Stimulated activated CD8-positive, alpha-beta memory T cell treated with anti-CD3 and anti-CD28 coated beads, Interleukin-7, amount 100 ng/mL, for 24 hours (primary cell): ENCODE data around the gene ABCD1.

Experiments
- DNase-seq: peaks from one replicate; pipeline ENCODE4 v3.0.0-alpha.2; 2020; ENCODE audit warnings: low read depth

The ABCD1 gene

GRCh38 chrX:153762626-153763173 is 38.0 kb downstream of the ABCD1 start:
- no peak for DNase-seq

- DNase-seq = no peak
Measured at GRCh38 chrX:153763298-153763932, 38.8 kb downstream of the ABCD1 start.

DNA sequence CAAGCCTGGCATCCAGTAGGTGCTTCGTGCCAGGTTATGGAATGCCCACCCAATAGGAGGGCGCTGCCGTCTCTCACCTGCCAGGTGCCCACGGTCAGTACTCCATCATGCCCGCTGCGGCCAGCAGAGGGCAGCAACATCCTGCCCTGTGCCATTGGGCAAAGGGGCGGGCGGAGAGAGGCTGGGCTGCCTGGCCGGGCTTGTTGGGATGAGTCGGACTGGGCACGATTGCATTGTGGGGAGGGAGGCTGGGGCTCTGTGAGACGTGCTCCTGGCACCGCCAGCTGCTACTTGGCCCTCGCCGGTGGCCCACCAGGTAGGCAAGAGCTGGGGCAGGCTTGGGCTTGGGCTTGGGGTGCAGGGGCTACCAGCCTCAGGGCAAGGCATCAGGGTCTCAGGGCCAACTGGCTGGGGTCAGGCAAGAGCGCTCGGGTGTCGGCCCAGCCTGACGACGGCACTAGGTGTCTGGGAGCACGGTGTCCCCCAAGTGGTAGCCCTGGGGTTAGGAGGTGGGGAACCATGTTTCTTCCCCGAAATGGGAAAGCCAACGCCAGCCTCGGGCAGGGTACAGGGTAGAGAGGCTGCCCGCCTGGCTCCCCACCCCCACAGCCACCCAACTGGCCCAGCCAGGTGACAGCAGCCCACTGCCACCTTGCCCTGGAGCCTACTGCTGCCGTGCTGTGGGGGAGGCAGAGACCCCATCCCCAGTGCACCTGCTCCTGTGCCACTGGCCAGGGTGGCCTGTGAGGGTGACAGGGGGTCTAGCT is 39.5 kb downstream of the ABCD1 start, which contains the start of gene PLXNB3:
TSS of gene PLXNB3 (plus strand) at position 261 of the 767 bp plus-strand sequence. CDS start 1,287 bp downstream, outside the sequence.
- peak; percentile 42 for DNase-seq

DNA sequence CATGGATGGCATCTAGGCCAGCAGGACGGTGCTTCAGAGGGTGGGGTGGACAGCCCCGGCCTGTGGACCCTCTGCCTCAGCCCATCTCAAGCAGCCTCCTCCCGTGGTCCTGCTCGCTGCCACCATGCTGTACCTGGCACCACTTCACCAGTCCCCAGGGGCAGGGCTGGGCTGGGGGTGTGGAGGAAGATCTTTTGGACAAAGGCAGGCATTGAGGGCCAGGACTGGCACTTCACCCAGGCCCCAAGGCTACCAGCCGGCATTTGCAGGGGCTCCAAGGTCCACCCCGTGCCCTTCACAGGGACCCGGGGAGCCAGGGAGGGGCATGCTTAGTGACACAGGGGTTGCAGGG is 40.1 kb downstream of the ABCD1 start:
- DNase-seq = no peak

DNA sequence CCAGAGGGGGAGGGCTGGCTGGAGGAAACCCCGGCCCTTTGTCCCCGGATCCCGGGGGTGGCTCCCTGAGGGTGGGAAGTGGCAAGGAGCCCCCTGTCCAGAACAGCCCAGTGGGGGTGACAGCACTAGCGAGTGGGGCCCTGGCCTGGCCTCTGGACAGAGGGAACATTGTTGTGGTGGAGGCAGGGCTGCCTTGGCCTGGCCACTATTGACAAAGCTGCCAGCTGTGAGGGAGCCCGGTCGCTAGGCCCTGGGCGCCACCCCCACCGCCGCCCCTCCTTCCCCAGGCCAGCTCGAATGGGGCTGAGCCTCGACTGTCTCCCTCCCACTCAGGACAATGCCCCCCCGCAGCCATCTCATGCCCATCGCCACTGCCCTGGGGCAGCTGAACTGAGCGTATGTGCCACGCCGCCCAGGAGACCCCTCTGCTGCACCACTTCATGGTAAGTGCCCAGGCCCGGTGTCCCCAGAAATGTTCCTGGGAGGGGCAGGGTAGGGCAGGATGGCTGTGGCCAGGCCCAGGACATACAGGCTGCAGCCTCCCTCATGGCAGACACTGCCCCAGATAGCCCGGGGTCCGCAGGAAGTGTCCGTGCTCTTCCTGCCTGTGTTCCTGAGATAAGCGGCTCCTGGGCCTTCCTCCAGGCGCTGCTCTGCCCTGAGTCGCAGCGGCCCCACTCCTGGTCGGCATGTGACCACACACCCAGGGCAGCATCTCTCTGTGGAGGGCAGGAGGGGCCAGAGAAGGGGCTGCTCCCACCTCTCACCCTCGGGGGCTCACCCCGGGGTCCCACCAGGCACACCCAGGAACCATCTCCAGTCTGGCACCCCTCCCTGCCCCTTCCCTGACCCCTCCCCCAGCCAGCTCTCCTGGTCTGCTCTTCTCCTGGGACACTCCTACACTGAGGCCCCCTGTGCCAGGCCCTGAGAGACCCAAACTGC is 40.8 kb downstream of the ABCD1 start:
- DNase-seq = no peak

- peak; percentile 13 for DNase-seq
Measured at GRCh38 chrX:153766098-153766817, 41.6 kb downstream of the ABCD1 start.

DNA sequence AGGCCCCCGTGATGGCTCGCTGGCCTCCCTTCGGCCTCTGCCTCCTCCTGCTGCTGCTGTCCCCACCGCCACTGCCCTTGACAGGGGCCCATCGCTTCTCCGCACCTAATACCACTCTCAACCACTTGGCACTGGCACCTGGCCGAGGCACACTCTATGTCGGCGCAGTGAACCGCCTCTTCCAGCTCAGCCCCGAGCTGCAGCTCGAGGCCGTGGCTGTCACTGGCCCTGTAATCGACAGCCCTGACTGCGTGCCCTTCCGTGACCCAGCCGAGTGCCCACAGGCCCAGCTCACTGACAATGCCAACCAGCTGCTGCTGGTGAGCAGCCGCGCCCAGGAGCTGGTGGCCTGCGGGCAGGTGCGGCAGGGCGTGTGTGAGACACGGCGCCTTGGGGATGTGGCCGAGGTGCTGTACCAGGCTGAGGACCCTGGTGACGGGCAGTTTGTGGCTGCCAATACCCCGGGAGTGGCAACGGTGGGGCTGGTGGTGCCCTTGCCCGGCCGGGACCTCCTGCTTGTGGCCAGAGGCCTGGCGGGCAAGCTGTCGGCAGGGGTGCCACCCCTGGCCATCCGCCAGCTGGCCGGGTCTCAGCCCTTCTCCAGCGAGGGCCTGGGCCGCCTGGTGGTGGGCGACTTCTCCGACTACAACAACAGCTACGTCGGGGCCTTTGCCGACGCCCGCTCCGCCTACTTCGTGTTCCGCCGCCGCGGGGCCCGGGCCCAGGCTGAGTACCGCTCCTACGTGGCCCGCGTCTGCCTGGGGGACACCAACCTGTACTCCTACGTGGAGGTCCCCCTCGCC is 42.4 kb downstream of the ABCD1 start:
- no peak for DNase-seq

- DNase-seq = no peak
Measured at GRCh38 chrX:153767674-153768055, 43.0 kb downstream of the ABCD1 start.

DNA sequence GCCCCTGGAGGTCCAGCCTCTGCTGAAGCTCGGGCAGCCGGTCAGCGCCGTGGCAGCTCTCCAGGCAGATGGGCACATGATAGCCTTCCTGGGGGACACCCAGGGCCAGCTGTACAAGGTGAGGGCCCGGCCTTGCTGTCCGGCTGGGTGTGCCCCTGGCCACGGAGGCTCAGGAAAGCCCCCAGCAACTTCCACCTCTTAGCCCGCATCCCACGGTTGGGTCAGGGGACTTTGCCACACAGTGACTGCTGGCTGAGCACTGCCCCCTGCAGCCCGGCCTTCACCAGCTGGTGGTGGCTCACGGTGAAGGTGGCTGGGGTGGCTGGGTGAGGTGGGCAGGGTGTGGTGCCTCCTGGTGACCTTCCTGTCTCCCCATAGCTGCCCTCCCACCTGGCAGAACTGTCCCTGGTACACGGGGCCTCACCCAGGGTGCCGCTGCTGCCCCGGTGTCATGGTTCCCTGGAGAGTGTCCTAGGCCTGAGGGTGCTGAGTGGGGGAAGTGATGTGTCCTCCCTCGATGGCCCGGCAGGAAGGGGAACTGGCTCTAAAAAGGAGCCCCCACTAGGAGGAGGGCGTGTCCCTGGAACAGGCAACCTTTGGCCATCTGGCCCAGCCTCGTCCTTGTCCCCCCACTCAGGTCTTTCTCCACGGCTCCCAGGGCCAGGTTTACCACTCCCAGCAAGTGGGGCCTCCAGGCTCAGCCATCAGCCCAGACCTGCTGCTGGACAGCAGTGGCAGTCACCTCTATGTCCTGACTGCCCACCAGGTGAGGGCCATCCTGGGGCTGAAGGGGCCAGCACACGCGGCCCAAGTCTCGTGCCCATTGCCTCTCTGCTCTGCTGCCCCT is 43.9 kb downstream of the ABCD1 start:
- no peak for DNase-seq

DNA sequence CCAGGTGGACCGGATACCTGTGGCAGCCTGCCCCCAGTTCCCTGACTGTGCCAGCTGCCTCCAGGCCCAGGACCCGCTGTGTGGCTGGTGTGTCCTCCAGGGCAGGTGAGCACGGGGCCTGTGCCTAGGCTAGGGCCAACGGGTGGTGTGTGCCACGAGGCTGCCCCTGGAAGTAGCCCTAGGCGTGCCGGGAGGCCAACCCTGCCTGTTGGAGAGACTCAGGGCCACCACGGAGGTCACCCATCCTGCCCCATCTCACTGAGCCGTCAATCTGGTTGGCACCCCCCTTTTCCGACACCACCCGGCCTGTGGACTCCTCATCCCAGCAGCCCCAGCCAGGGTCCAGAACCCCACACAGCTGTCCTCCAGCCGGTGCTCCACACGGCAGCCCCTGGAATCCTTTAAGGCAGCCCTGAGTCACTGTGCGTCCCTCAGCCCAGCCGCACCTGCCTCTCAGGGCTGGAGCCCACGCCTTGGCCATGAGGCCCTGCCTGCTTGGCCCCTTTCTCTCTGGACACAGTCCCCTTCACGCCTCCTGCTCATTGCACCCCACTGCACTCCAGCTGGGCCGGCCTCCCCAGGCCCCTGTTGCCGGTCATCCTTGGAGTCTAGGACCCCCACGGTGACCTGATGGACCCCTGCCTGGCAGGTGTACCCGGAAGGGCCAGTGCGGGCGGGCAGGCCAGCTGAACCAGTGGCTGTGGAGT is 44.7 kb downstream of the ABCD1 start:
- DNase-seq = no peak

DNA sequence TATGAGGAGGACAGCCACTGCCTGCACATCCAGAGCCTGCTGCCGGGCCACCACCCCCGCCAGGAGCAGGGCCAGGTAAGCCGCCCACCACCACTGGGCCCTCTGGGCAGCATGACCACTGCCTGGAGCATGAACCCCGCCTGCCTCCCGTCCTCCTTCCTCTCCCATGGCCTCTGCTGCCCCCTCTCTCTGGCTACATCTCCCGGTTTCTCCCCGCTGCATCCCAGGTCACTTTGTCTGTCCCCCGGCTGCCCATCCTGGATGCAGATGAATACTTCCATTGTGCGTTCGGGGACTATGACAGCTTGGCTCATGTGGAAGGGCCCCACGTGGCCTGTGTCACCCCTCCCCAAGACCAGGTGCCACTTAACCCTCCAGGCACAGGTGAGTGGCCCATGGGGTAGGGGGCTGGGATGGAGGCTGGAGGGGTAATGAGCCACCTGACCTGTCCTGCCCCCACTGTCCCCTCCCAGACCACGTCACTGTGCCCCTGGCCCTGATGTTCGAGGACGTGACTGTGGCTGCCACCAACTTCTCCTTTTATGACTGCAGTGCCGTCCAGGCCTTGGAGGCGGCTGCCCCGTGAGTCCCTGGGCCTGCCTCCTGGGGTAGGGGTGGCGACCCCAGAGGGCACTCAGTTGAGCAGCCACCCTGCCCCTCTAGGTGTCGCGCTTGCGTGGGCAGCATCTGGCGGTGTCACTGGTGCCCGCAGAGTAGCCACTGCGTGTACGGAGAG is 45.4 kb downstream of the ABCD1 start:
- no peak for DNase-seq

- no peak for DNase-seq
Measured at GRCh38 chrX:153770601-153771414, 46.2 kb downstream of the ABCD1 start.

- no peak for DNase-seq
Measured at GRCh38 chrX:153771415-153772315, 47.0 kb downstream of the ABCD1 start.

GRCh38 chrX:153772316-153773217 is 47.9 kb downstream of the ABCD1 start:
- DNase-seq = no peak

GRCh38 chrX:153773218-153773611 is 48.6 kb downstream of the ABCD1 start:
- DNase-seq = no peak
